SU-DHL-6 (cell line): ENCODE data around the gene COX6B2.

ENCODE experiments used
- CTCF ChIP-seq: fragments of 200-600 bp; sonication (generic); IDR thresholded peaks from one replicate; pipeline ENCODE4 v1.5.1; 2017; ENCODE audit warnings: antibody characterized with exemption, mild to moderate bottlenecking, low read length, moderate library complexity; ENCODE audit not compliant: insufficient read depth, poor library complexity, severe bottlenecking
- EZH2phosphoT487 ChIP-seq: fragments of 200-600 bp; sonication (generic), shearing (Covaris generic); conservative IDR thresholded peaks from 2 replicates; pipeline ENCODE4 v1.6.1; 2018; ENCODE audit warnings: mild to moderate bottlenecking, antibody characterized with exemption, low read length, moderate library complexity, mixed read lengths

- TF ChIP-seq CTCF (no peak), EZH2phosphoT487 (no peak)
Observed at GRCh38 chr19:55386493-55386971, 32.0 kb upstream of the COX6B2 start.
